Vagina (tissue), 2 donors: ENCODE measurements around the gene MLXIPL. TPM values are rescaled to one million over a fixed set of nuclear protein-coding genes. Genes with fewer than 3 reads are reported as not detected.
A peak's percentile ranks its signal among the peaks of the same experiment; 100 is the strongest.
"Not testable (repeated sequence)": the region's sequence is repeated elsewhere in the genome, so short reads cannot be mapped to it uniquely, and the experiment has no call there.

Experiments used
- DNase-seq, 2 donors: peaks; one replicate each; pipeline ENCODE4 v3.0.0-alpha.2; 2017; ENCODE audit errors: extremely low spot score in 2 of 2
- H3K27ac ChIP-seq: fragments of 200-600 bp; sonication (generic); one replicate; pipeline ENCODE4 v1.5.1; 2019
- H3K27me3 ChIP-seq: fragments of 200-600 bp; sonication (generic); one replicate; pipeline ENCODE4 v1.5.1; 2019
- H3K36me3 ChIP-seq, 2 donors: fragments of 200-600 bp; sonication (generic); one replicate each; pipeline ENCODE4 v1.5.1; 2017 to 2019
- H3K4me1 ChIP-seq: fragments of 200-600 bp; sonication (generic); one replicate; pipeline ENCODE4 v1.5.1; 2019
- H3K4me3 ChIP-seq, 2 donors: fragments of 200-600 bp; sonication (generic); 1 replicate in 1 of 2; 2 replicates in 1 of 2; pipeline ENCODE4 v1.5.1; 2016 to 2019
- H3K9me3 ChIP-seq: fragments of 200-600 bp; sonication (generic); one replicate; pipeline ENCODE4 v1.5.1; 2019
- POLR2A ChIP-seq, 2 donors: fragments of 450-650 bp; IDR thresholded peaks; one replicate each; pipeline ENCODE4 v1.6.1; 2017; ENCODE audit warnings: antibody characterized with exemption in 2 of 2, mild to moderate bottlenecking in 2 of 2, moderate library complexity in 2 of 2
- POLR2AphosphoS5 ChIP-seq, 2 donors: sonication (generic); formaldehyde crosslinking; IDR thresholded peaks; one replicate each; pipeline ENCODE4 v1.9.0; 2017; ENCODE audit warnings: antibody characterized with exemption in 2 of 2, mild to moderate bottlenecking in 2 of 2, low read depth in 1 of 2; ENCODE audit not compliant: insufficient read depth in 1 of 2
- intact Hi-C: fragments of 100-400 bp; cut with DNase I; formaldehyde crosslinking; loops from one replicate; pipeline ENCODE4 v1.15.1; 2023
- total RNA-seq: library from RNA; depleted of rRNA; stranded (reverse); fragments of >200 nt; gene quantifications from one replicate; pipeline ENCODE4 v1.2.3, GENCODE V29; 2016
- TF ChIP-seq, protein P1 (sequence below), 3 experiments: fragments of 450-650 bp in 2 of 3; fragments of 200-600 bp in 1 of 3; sonication (generic) in 1 of 3; IDR thresholded peaks; one replicate each; pipeline ENCODE4 v1.5.1; 2017 to 2019; ENCODE audit warnings: antibody characterized with exemption in 3 of 3, mild to moderate bottlenecking in 2 of 3, moderate library complexity in 2 of 3

MLXIPL gene
- total RNA-seq, 1 donor from 2014 or later: 6.1 TPM

DNA sequence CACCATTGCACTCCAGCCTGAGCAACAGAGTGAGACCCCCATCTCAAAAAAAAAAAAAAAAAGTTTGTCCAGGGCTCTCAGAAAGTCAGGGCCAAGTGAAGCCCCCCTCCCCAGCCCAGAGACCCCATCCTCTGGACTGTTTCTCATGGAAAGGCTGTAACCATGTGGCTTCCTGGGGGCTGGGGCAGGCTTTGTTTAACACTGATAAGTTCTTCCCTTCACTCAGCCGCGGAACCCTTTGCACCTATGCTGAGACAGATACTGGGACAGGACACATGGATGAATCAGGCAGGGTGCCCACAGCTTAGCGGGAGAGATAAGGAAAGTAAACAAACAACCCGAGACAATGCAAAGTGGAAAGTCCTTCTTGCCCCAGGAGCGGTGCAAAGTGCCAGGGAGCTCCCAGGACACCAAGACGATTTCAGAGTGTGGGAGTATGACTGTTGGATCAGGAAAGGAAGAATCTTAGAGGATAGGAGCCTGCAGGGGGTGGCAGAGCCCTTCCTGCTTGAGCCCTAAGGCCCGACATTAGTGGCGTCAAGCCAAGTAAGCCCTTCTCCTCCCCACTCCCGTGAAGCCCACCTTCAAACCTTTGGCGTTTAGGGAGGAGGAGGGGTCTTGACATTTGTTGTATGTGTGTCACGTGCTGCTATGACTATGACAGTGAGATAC is 11.6 kb downstream of the MLXIPL start:
- Histone ChIP-seq H3K4me1 (no peaks in the 10 kb centered on the region), H3K27me3 (no peaks in the 10 kb centered on the region), H3K27ac (no peak overlapping the region), H3K9me3 (no peaks in the 10 kb centered on the region), H3K36me3 (no peaks in the 10 kb centered on the region), H3K4me3 (no peak overlapping the region)
- no peak for DNase-seq
- no peak for TF ChIP-seq POLR2AphosphoS5 (IDR thresholded peaks at IDR 0.05; ENCODE audit: insufficient read depth in 1 of 2, low read depth in 1 of 2)
- no peak for TF ChIP-seq POLR2A (IDR thresholded peaks at IDR 0.05)
- TF ChIP-seq, protein P1, sequence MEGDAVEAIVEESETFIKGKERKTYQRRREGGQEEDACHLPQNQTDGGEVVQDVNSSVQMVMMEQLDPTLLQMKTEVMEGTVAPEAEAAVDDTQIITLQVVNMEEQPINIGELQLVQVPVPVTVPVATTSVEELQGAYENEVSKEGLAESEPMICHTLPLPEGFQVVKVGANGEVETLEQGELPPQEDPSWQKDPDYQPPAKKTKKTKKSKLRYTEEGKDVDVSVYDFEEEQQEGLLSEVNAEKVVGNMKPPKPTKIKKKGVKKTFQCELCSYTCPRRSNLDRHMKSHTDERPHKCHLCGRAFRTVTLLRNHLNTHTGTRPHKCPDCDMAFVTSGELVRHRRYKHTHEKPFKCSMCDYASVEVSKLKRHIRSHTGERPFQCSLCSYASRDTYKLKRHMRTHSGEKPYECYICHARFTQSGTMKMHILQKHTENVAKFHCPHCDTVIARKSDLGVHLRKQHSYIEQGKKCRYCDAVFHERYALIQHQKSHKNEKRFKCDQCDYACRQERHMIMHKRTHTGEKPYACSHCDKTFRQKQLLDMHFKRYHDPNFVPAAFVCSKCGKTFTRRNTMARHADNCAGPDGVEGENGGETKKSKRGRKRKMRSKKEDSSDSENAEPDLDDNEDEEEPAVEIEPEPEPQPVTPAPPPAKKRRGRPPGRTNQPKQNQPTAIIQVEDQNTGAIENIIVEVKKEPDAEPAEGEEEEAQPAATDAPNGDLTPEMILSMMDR (IDR thresholded peaks at IDR 0.05): no peak
- intact Hi-C loops: no loop called here

DNA sequence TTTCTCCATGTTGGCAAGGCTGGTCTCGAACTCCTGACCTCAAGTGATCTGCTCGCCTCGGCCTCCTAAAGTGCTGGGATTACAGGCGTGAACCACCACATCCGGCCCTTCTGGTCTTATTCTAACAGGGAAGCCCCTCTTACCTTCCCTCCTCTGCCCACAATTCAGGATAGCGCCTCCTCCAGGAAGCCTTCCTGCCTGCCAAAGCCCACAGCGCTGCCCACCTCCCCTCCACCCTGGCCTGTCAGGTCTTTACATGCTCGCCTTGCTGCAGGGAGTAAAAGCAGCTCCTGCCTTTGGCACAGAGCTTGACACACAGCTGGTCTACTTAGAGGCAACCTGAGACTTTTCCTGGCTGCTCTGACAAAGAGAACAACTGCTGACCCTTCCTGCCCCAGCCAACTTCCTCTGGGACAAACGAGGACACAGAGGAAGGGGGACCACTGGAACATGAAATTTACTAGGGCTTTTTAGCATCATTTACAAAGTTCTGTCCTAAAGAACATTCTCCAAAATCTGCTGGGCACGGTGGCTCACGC is 13.2 kb downstream of the MLXIPL start:
- no peak overlapping the region for H3K27ac ChIP-seq
- no peaks in the 10 kb centered on the region for H3K36me3 ChIP-seq
- H3K4me3 ChIP-seq: no peak overlapping the region
- H3K9me3 ChIP-seq: no peaks in the 10 kb centered on the region
- TF ChIP-seq POLR2A (IDR thresholded peaks at IDR 0.05) (no peak), POLR2AphosphoS5 (IDR thresholded peaks at IDR 0.05; ENCODE audit: insufficient read depth in 1 of 2, low read depth in 1 of 2) (no peak)
- TF ChIP-seq, protein P1 (IDR thresholded peaks at IDR 0.05): no peak
- intact Hi-C loops: no loop called here
- H3K27me3 ChIP-seq: no peaks in the 10 kb centered on the region
- DNase-seq: no peak
- H3K4me1 ChIP-seq: no peaks in the 10 kb centered on the region

DNA sequence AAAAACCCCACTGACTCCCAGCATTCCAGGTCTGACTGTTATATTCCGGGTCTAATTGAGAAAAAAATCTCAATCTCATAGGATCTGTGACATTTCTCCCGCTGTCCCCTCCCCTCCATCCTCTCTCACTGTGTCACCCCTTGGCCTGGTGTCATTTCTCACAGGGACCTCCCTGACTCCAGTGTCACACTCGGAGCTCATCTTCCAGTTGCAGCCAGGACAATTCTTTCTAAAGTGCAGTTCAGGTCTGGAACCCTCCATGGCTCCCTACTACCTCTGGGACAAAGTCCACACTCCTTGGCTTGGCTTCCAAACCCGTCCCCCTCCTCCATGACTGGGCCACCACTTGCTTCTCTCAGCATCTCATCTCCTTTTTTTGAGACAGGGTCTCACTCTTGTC is 14.2 kb downstream of the MLXIPL start:
- no peaks in the 10 kb centered on the region for H3K36me3 ChIP-seq
- no peak overlapping the region for H3K4me3 ChIP-seq
- no peaks in the 10 kb centered on the region for H3K4me1 ChIP-seq
- no peaks in the 10 kb centered on the region for H3K9me3 ChIP-seq
- H3K27ac ChIP-seq: no peak overlapping the region
- intact Hi-C loops: no loop called here
- TF ChIP-seq POLR2A (IDR thresholded peaks at IDR 0.05) (no peak), POLR2AphosphoS5 (IDR thresholded peaks at IDR 0.05; ENCODE audit: insufficient read depth in 1 of 2, low read depth in 1 of 2) (no peak)
- TF ChIP-seq, protein P1 (IDR thresholded peaks at IDR 0.05): no peak
- no peaks in the 10 kb centered on the region for H3K27me3 ChIP-seq
- no peak for DNase-seq

DNA sequence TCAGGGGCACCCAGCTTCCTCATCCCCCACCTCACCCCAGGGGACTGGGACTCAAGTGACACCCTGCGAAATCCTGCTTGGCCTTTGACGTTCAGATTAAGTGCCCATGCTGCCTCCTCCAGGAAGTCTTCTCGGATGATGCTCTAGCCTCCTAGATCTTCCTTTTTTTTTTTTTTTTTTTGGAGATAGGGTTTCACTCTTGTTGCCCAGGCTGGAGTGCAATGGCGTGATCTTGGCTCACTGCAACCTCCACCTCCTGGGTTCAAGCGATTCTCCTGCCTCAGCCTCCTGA is 16.7 kb downstream of the MLXIPL start:
- not testable (repeated sequence) for H3K36me3 ChIP-seq, H3K9me3 ChIP-seq, H3K4me3 ChIP-seq, H3K27ac ChIP-seq, H3K4me1 ChIP-seq, H3K27me3 ChIP-seq, DNase-seq
- intact Hi-C loops: loop anchor here (5.0 to 10.0 kb wide), 2 partner anchors 57 to 115 kb away; partner anchors contain the start of gene VPS37D

DNA sequence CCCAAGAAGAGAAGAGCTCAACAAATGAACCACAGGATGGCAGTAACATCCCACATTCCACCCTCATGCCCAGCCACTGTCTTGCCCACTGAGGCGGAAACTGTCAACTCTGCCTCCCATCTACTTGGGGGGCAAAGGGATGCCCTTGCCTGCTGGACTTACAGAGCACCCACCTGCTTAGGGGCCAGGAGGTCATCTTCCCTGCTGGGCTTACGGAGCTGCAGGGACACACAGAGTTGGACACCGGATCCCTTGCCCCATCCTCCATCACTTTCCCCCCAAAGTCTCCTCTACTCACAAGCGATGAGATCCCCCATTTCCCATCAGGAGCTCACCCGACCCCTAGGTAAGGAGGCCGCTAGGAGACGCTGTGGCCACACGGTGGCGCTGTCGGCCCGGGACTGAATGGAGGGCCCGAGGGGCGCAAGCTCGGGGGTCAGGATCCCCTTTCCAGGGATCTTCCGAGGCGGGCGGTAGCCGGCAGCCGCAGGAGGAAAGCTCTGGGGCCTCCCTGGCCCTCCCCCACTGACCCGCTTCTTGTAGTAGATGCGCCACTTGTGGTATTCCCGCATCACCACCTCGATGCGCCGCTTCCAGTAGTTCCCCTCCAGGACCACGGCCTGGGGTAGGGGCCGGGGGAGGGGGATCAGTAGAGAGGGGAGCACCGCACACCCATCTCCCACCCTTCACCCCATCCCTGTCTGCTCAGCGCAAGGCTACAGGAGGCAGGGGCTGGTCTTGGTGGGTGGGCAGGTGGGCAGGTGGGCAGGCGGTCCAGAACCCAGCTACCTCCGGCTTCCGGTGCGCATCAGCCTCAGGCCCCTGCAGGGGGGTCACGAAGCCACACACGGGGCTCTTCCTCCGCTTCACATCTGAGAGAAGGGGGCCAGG is 17.3 kb downstream of the MLXIPL start:
- DNase-seq: no peak

More for the DNA sequence above, 17.3 kb downstream of the MLXIPL start:
- intact Hi-C loops: loop anchor here (5.0 to 10.0 kb wide), 2 partner anchors 58 to 115 kb away; partner anchors contain the start of gene VPS37D
- Histone ChIP-seq H3K36me3 (no peaks in the 10 kb centered on the region), H3K27ac (no peak overlapping the region), H3K4me1 (no peaks in the 10 kb centered on the region), H3K27me3 (no peaks in the 10 kb centered on the region), H3K4me3 (no peak overlapping the region), H3K9me3 (no peaks in the 10 kb centered on the region)
- TF ChIP-seq POLR2AphosphoS5 (IDR thresholded peaks at IDR 0.05; ENCODE audit: insufficient read depth in 1 of 2, low read depth in 1 of 2): no peak
- TF ChIP-seq, protein P1 (IDR thresholded peaks at IDR 0.05): peak; percentile 86 to 91 (median 86)
